ENCODE results near the gene WRNIP1. TPM values are rescaled to one million over a fixed set of nuclear protein-coding genes. Genes with fewer than 3 reads are reported as not detected.

The WRNIP1 gene
- total RNA-seq, 1 experiment from 2014 or later: 78.8 TPM

- Histone ChIP-seq H2AFZ (ENCODE audit: low read depth, low read length, poor library complexity, severe bottlenecking) (no peak overlapping the region), H3K9me3 (ENCODE audit: control insufficient read depth in 1 of 2, insufficient read depth in 1 of 2, low read depth in 1 of 2, low read length in 2 of 2) (no peaks in the 10 kb centered on the region), H3K4me1 (ENCODE audit: control insufficient read depth in 1 of 2, insufficient read depth in 2 of 2, low read length in 2 of 2) (peaks cover 2 to 31% of the 10 kb centered on the region in 2 experiments), H3K4me3 (replicated peaks in 1 of 2; ENCODE audit: low read depth in 1 of 2, low read length in 2 of 2) (no peak overlapping the region), H3K27me3 (ENCODE audit: insufficient read depth, low read length) (no peaks in the 10 kb centered on the region), H3K27ac (ENCODE audit: low read depth, low read length) (no peak overlapping the region), H3K9ac (ENCODE audit: low read length) (no peak overlapping the region), H3K4me2 (ENCODE audit: low read length) (no peak overlapping the region), H3K79me2 (ENCODE audit: insufficient read depth, low read length) (no peaks in the 10 kb centered on the region), H4K20me1 (ENCODE audit: insufficient read depth) (no peaks in the 10 kb centered on the region), H3K36me3 (ENCODE audit: control insufficient read depth in 1 of 2, insufficient read depth in 2 of 2, low read length in 2 of 2) (no peaks in the 10 kb centered on the region), H3K9me2 (ENCODE audit: insufficient read depth) (no peaks in the 10 kb centered on the region)
- ChIA-PET RAD21 (ENCODE audit: low non-redundant PET in 1 of 2, low total read pairs in 2 of 2, uncharacterized antibody in 2 of 2, unreplicated experiment in 2 of 2) (no interaction called here), CTCF (interaction anchor here (0.9 kb wide), 1 partner anchor 13 kb away, joined by 3 read pairs; no protein-coding TSS in a partner anchor), POLR2A (no interaction called here)
- no peak for TF ChIP-seq SRF (IDR thresholded peaks at IDR 0.05; ENCODE audit: low read depth)
- no peak for TF ChIP-seq CEBPB (IDR thresholded peaks at IDR 0.05; ENCODE audit: low read depth)
- TF ChIP-seq MAX (IDR thresholded peaks at IDR 0.05): no peak
- TF ChIP-seq CTCF (IDR thresholded peaks at IDR 0.05 in 2 of 3, conservative IDR thresholded peaks at IDR 0.05 in 1 of 3; ENCODE audit: borderline replicate concordance in 1 of 3, insufficient read depth in 1 of 3, low read depth in 2 of 3, low read length in 2 of 3): no peak
- TF ChIP-seq ELF1 (IDR thresholded peaks at IDR 0.05; ENCODE audit: borderline replicate concordance, low read depth): no peak
- intact Hi-C loops (cut with micrococcal nuclease): no loop called here
- no TSS peak for BruUV-seq (replicated peaks)
- ATAC-seq (no peak), DNase-seq (ENCODE audit: low read depth, low spot score) (no peak)
Observed at GRCh38 chr6:2804516-2804915, 39.3 kb downstream of the WRNIP1 start.

GRCh38 chr6:2805031-2805430, 39.8 kb downstream of the WRNIP1 start:
- ChIA-PET POLR2A (no interaction called here), RAD21 (ENCODE audit: low non-redundant PET in 1 of 2, low total read pairs in 2 of 2, uncharacterized antibody in 2 of 2, unreplicated experiment in 2 of 2) (no interaction called here), CTCF (no interaction called here)
- Histone ChIP-seq H3K4me2 (ENCODE audit: low read length) (no peak overlapping the region), H2AFZ (ENCODE audit: low read depth, low read length, poor library complexity, severe bottlenecking) (no peak overlapping the region), H4K20me1 (ENCODE audit: insufficient read depth) (no peaks in the 10 kb centered on the region), H3K9me3 (ENCODE audit: control insufficient read depth in 1 of 2, insufficient read depth in 1 of 2, low read depth in 1 of 2, low read length in 2 of 2) (no peaks in the 10 kb centered on the region), H3K27ac (ENCODE audit: low read depth, low read length) (no peak overlapping the region), H3K9ac (ENCODE audit: low read length) (no peak overlapping the region), H3K36me3 (ENCODE audit: control insufficient read depth in 1 of 2, insufficient read depth in 2 of 2, low read length in 2 of 2) (no peaks in the 10 kb centered on the region), H3K27me3 (ENCODE audit: insufficient read depth, low read length) (no peaks in the 10 kb centered on the region), H3K4me3 (replicated peaks in 1 of 2; ENCODE audit: low read depth in 1 of 2, low read length in 2 of 2) (no peak overlapping the region), H3K4me1 (ENCODE audit: control insufficient read depth in 1 of 2, insufficient read depth in 2 of 2, low read length in 2 of 2) (peaks cover 6 to 31% of the 10 kb centered on the region in 2 experiments), H3K9me2 (ENCODE audit: insufficient read depth) (no peaks in the 10 kb centered on the region), H3K79me2 (ENCODE audit: insufficient read depth, low read length) (no peaks in the 10 kb centered on the region)
- no peak for TF ChIP-seq CEBPB (IDR thresholded peaks at IDR 0.05; ENCODE audit: low read depth)
- intact Hi-C loops (cut with micrococcal nuclease): no loop called here
- no peak for DNase-seq (ENCODE audit: low read depth, low spot score)
- ATAC-seq: no peak
- BruUV-seq (replicated peaks): no TSS peak

Measured in HCT116 (cell line).